Measurements from ENCODE around the gene SGCD. TPM values are rescaled to one million over a fixed set of nuclear protein-coding genes. Genes with fewer than 3 reads are reported as not detected.

The SGCD gene
- polyA plus RNA-seq, 1 donor (not counting 4 experiments of a cell fraction or from before 2014, with no cell fraction given), result not detected

GRCh38 chr5:156474251-156474650 lies 147.3 kb downstream of the SGCD start:
- no peak overlapping the region for H3K27ac ChIP-seq (ENCODE audit: control insufficient read depth, insufficient read depth, low read length)

GRCh38 chr5:156475182-156476157 lies 148.5 kb downstream of the SGCD start:
- H3K9me1 ChIP-seq (ENCODE audit: control insufficient read depth, extremely low read depth, insufficient read depth, low read length), result no peaks in the 10 kb centered on the region
- H3K4me2 ChIP-seq (ENCODE audit: control insufficient read depth, extremely low read depth, insufficient read depth, low read depth, low read length), result no peak overlapping the region
- dilution Hi-C loops (cut with MboI; ENCODE audit: extremely low pct_ligation_motif_present, low sequenced_read_pairs), result no loop called here
- H4K20me1 ChIP-seq (ENCODE audit: control insufficient read depth, extremely low read depth, insufficient read depth, low read length), result no peaks in the 10 kb centered on the region
- no peak for TF ChIP-seq CTCF (optimal IDR thresholded peaks at IDR 0.05 in 1 of 3, IDR thresholded peaks at IDR 0.05 in 1 of 3, conservative IDR thresholded peaks at IDR 0.05 in 1 of 3; ENCODE audit: extremely low read depth in 1 of 3, insufficient read depth in 2 of 3, low read length in 3 of 3)
- no peak for TF ChIP-seq EZH2 (IDR thresholded peaks at IDR 0.05; ENCODE audit: low read length)
- H3K27ac ChIP-seq (ENCODE audit: control insufficient read depth, insufficient read depth, low read length), result no peak overlapping the region
- H2AFZ ChIP-seq (ENCODE audit: control insufficient read depth, low read length), result no peak overlapping the region
- H3K9me3 ChIP-seq (ENCODE audit: control insufficient read depth, low read depth, low read length), result no peaks in the 10 kb centered on the region
- DNase-seq (ENCODE audit: low read depth, low spot score), result no peak
- H3K36me3 ChIP-seq (ENCODE audit: control insufficient read depth in 2 of 2, extremely low read depth in 1 of 2, insufficient read depth in 2 of 2, low read length in 2 of 2), result no peaks in the 10 kb centered on the region
- no peak overlapping the region for H3K9ac ChIP-seq (ENCODE audit: control insufficient read depth, extremely low read depth, insufficient read depth, low read length)
- no peaks in the 10 kb centered on the region for H3K79me2 ChIP-seq (ENCODE audit: control insufficient read depth, insufficient read depth, low read length)
- H3K4me1 ChIP-seq (ENCODE audit: control insufficient read depth, extremely low read depth, insufficient read depth, low read length), result no peaks in the 10 kb centered on the region
- H3K27me3 ChIP-seq (ENCODE audit: control insufficient read depth, extremely low read depth, insufficient read depth, low read length), result no peaks in the 10 kb centered on the region
- H3K4me3 ChIP-seq (ENCODE audit: control insufficient read depth in 2 of 3, extremely low read depth in 1 of 3, insufficient read depth in 2 of 3, low read depth in 1 of 3, low read length in 3 of 3), result no peak overlapping the region
- FAIRE-seq, result no peak

More at GRCh38 chr5:156474251-156474650, 147.3 kb downstream of the SGCD start:
- Histone ChIP-seq H3K4me2 (ENCODE audit: control insufficient read depth, extremely low read depth, insufficient read depth, low read depth, low read length) (no peak overlapping the region), H3K9ac (ENCODE audit: control insufficient read depth, extremely low read depth, insufficient read depth, low read length) (no peak overlapping the region), H3K36me3 (ENCODE audit: control insufficient read depth in 2 of 2, extremely low read depth in 1 of 2, insufficient read depth in 2 of 2, low read length in 2 of 2) (no peaks in the 10 kb centered on the region), H3K79me2 (ENCODE audit: control insufficient read depth, insufficient read depth, low read length) (no peaks in the 10 kb centered on the region), H3K27me3 (ENCODE audit: control insufficient read depth, extremely low read depth, insufficient read depth, low read length) (no peaks in the 10 kb centered on the region), H4K20me1 (ENCODE audit: control insufficient read depth, extremely low read depth, insufficient read depth, low read length) (no peaks in the 10 kb centered on the region), H3K4me1 (ENCODE audit: control insufficient read depth, extremely low read depth, insufficient read depth, low read length) (no peaks in the 10 kb centered on the region), H3K4me3 (ENCODE audit: control insufficient read depth in 2 of 3, extremely low read depth in 1 of 3, insufficient read depth in 2 of 3, low read depth in 1 of 3, low read length in 3 of 3) (no peak overlapping the region), H3K9me1 (ENCODE audit: control insufficient read depth, extremely low read depth, insufficient read depth, low read length) (no peaks in the 10 kb centered on the region), H2AFZ (ENCODE audit: control insufficient read depth, low read length) (no peak overlapping the region), H3K9me3 (ENCODE audit: control insufficient read depth, low read depth, low read length) (no peaks in the 10 kb centered on the region)
- no peak for TF ChIP-seq EZH2 (IDR thresholded peaks at IDR 0.05; ENCODE audit: low read length)
- TF ChIP-seq CTCF (optimal IDR thresholded peaks at IDR 0.05 in 1 of 3, IDR thresholded peaks at IDR 0.05 in 1 of 3, conservative IDR thresholded peaks at IDR 0.05 in 1 of 3; ENCODE audit: extremely low read depth in 1 of 3, insufficient read depth in 2 of 3, low read length in 3 of 3), result no peak
- FAIRE-seq, result no peak
- dilution Hi-C loops (cut with MboI; ENCODE audit: extremely low pct_ligation_motif_present, low sequenced_read_pairs), result no loop called here
- no peak for DNase-seq (ENCODE audit: low read depth, low spot score)
